Loucy (cell line): ENCODE results near the gene AP1B1.

ENCODE experiments used
- EZH2phosphoT487 ChIP-seq: fragments of 200-600 bp; IDR thresholded peaks from 2 replicates; pipeline ENCODE4 v1.6.1; 2018; ENCODE audit warnings: antibody characterized with exemption, mild to moderate bottlenecking, moderate library complexity, borderline replicate concordance
- TF ChIP-seq, protein P1 (sequence below): fragments of 200-600 bp; sonication (generic); conservative IDR thresholded peaks from 2 replicates; pipeline ENCODE4 v1.5.1; 2014; ENCODE audit warnings: mild to moderate bottlenecking, antibody characterized with exemption, low read length

- TF ChIP-seq, protein P1, sequence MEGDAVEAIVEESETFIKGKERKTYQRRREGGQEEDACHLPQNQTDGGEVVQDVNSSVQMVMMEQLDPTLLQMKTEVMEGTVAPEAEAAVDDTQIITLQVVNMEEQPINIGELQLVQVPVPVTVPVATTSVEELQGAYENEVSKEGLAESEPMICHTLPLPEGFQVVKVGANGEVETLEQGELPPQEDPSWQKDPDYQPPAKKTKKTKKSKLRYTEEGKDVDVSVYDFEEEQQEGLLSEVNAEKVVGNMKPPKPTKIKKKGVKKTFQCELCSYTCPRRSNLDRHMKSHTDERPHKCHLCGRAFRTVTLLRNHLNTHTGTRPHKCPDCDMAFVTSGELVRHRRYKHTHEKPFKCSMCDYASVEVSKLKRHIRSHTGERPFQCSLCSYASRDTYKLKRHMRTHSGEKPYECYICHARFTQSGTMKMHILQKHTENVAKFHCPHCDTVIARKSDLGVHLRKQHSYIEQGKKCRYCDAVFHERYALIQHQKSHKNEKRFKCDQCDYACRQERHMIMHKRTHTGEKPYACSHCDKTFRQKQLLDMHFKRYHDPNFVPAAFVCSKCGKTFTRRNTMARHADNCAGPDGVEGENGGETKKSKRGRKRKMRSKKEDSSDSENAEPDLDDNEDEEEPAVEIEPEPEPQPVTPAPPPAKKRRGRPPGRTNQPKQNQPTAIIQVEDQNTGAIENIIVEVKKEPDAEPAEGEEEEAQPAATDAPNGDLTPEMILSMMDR = no peak
- no peak for TF ChIP-seq EZH2phosphoT487
These were observed 79.5 kb downstream of the AP1B1 start for GRCh38 chr22:29308791-29309262.
